ENCODE measurements around the gene SLC4A4.

The SLC4A4 gene

GRCh38 chr4:71604785-71605184 is 266.0 kb downstream of the SLC4A4 start:
- no peaks in the 10 kb centered on the region for H3K36me3 ChIP-seq (ENCODE audit: low read length)
- no peaks in the 10 kb centered on the region for H3K27me3 ChIP-seq (ENCODE audit: low read length)
- H3K79me2 ChIP-seq (ENCODE audit: insufficient read depth, low read length): no peaks in the 10 kb centered on the region
- no peak overlapping the region for H3K4me2 ChIP-seq (ENCODE audit: low read depth, low read length, poor library complexity, severe bottlenecking)
- H3F3A ChIP-seq (ENCODE audit: insufficient read depth): no peaks in the 10 kb centered on the region
- H3K4me3 ChIP-seq (ENCODE audit: insufficient read depth, low read length, poor library complexity, severe bottlenecking): no peak overlapping the region
- no peaks in the 10 kb centered on the region for H3K9me2 ChIP-seq (replicated peaks; ENCODE audit: insufficient read depth, low read length)
- H3K9me3 ChIP-seq (ENCODE audit: insufficient read depth, low read length): no peaks in the 10 kb centered on the region
- no peaks in the 10 kb centered on the region for H4K20me1 ChIP-seq (ENCODE audit: low read depth, low read length)
- H3K27ac ChIP-seq (ENCODE audit: low read depth, low read length): no peak overlapping the region
- no peak overlapping the region for H3K9ac ChIP-seq (ENCODE audit: low read length)
- TF ChIP-seq, protein P1, sequence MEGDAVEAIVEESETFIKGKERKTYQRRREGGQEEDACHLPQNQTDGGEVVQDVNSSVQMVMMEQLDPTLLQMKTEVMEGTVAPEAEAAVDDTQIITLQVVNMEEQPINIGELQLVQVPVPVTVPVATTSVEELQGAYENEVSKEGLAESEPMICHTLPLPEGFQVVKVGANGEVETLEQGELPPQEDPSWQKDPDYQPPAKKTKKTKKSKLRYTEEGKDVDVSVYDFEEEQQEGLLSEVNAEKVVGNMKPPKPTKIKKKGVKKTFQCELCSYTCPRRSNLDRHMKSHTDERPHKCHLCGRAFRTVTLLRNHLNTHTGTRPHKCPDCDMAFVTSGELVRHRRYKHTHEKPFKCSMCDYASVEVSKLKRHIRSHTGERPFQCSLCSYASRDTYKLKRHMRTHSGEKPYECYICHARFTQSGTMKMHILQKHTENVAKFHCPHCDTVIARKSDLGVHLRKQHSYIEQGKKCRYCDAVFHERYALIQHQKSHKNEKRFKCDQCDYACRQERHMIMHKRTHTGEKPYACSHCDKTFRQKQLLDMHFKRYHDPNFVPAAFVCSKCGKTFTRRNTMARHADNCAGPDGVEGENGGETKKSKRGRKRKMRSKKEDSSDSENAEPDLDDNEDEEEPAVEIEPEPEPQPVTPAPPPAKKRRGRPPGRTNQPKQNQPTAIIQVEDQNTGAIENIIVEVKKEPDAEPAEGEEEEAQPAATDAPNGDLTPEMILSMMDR (IDR thresholded peaks at IDR 0.05; ENCODE audit: insufficient read depth, low read length, poor library complexity, severe bottlenecking): no peak
- no peak overlapping the region for H2AFZ ChIP-seq (ENCODE audit: low read depth, low read length, severe bottlenecking)

- Histone ChIP-seq H3F3A (ENCODE audit: insufficient read depth) (no peaks in the 10 kb centered on the region), H3K27me3 (ENCODE audit: low read length) (no peaks in the 10 kb centered on the region), H3K9me3 (ENCODE audit: insufficient read depth, low read length) (no peaks in the 10 kb centered on the region), H2AFZ (ENCODE audit: low read depth, low read length, severe bottlenecking) (no peak overlapping the region), H3K4me3 (ENCODE audit: insufficient read depth, low read length, poor library complexity, severe bottlenecking) (no peak overlapping the region), H3K9ac (ENCODE audit: low read length) (no peak overlapping the region), H3K79me2 (ENCODE audit: insufficient read depth, low read length) (no peaks in the 10 kb centered on the region), H3K9me2 (replicated peaks; ENCODE audit: insufficient read depth, low read length) (no peaks in the 10 kb centered on the region), H3K4me2 (ENCODE audit: low read depth, low read length, poor library complexity, severe bottlenecking) (no peak overlapping the region), H4K20me1 (ENCODE audit: low read depth, low read length) (no peaks in the 10 kb centered on the region), H3K36me3 (ENCODE audit: low read length) (no peaks in the 10 kb centered on the region), H3K27ac (ENCODE audit: low read depth, low read length) (no peak overlapping the region)
- TF ChIP-seq, protein P1 (IDR thresholded peaks at IDR 0.05; ENCODE audit: insufficient read depth, low read length, poor library complexity, severe bottlenecking): no peak
- TF ChIP-seq EZH2phosphoT487 (conservative IDR thresholded peaks at IDR 0.05; ENCODE audit: low read length): no peak
These were observed 268.3 kb downstream of the SLC4A4 start for GRCh38 chr4:71607109-71607508.

GRCh38 chr4:71607780-71608677 is 269.2 kb downstream of the SLC4A4 start:
- Histone ChIP-seq H3K9me3 (ENCODE audit: insufficient read depth, low read length) (no peaks in the 10 kb centered on the region), H3F3A (ENCODE audit: insufficient read depth) (no peaks in the 10 kb centered on the region), H3K9me2 (replicated peaks; ENCODE audit: insufficient read depth, low read length) (no peaks in the 10 kb centered on the region), H3K9ac (ENCODE audit: low read length) (no peak overlapping the region), H2AFZ (ENCODE audit: low read depth, low read length, severe bottlenecking) (no peak overlapping the region), H3K4me3 (ENCODE audit: insufficient read depth, low read length, poor library complexity, severe bottlenecking) (no peak overlapping the region), H3K36me3 (ENCODE audit: low read length) (no peaks in the 10 kb centered on the region), H3K4me2 (ENCODE audit: low read depth, low read length, poor library complexity, severe bottlenecking) (no peak overlapping the region), H3K79me2 (ENCODE audit: insufficient read depth, low read length) (no peaks in the 10 kb centered on the region), H3K27me3 (ENCODE audit: low read length) (no peaks in the 10 kb centered on the region), H3K27ac (ENCODE audit: low read depth, low read length) (no peak overlapping the region), H4K20me1 (ENCODE audit: low read depth, low read length) (no peaks in the 10 kb centered on the region)
- TF ChIP-seq, protein P1 (IDR thresholded peaks at IDR 0.05; ENCODE audit: insufficient read depth, low read length, poor library complexity, severe bottlenecking): no peak
- no peak for TF ChIP-seq EZH2phosphoT487 (conservative IDR thresholded peaks at IDR 0.05; ENCODE audit: low read length)
